GM18907 (cell line): ENCODE data around the gene SYT15.
"Not testable (repeated sequence)": the region's sequence is repeated elsewhere in the genome, so short reads cannot be mapped to it uniquely, and the experiment has no call there.

ENCODE experiments used
- ATAC-seq: cut with Tn5 transposase; IDR thresholded peaks from one replicate; pipeline ENCODE4 v1.9.1; 2021; ENCODE audit warnings: mild to moderate bottlenecking, moderate library complexity; ENCODE audit not compliant: unreplicated experiment

SYT15 gene

DNA sequence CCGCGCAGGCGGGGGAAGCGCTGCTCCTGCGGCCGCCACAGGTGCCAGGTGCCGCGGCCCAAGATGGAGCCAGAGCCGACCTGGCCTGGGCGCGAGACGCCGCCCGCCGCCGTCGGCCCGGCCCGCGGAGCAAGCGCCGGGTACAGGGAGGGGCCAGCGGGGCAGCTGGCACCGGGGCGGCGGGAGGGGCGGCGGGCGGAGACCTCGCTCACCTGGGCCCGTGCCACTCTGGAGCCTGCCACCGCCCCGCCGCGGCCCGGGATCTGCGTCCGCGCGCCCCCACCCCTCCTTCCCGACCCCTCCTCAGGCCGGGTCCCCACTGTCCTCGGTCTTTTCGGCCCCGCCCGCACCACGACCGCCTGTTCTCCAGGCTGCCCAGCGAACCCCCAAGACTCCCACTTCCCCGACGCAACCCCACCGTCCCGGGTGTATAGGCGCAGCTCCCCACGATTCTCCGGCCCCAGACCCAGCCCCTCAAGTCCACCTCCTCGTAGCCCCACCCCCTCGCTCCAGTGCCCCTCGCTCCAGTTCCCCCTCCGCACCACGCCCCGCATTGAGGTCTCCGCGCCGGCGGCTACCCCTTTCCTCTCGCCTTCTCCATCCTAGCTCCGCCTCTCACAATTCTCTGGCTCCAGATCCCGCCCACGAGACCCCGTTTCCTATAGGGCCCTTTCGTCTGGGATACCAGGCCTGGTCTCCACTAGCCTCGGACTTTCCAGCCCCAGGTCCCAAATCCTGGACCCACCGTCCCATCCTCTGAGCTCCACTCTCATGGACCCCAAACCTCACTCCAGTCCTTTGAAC lies 22.2 kb upstream of the SYT15 start, which contains the start of gene GPRIN2:
TSS of gene GPRIN2 (minus strand) at position 144 of the 804 bp plus-strand sequence. CDS start 5,922 bp downstream, outside the sequence.
- ATAC-seq = no peak

- ATAC-seq = no peak
Observed at GRCh38 chr10:46557319-46558121, 21.4 kb upstream of the SYT15 start.

DNA sequence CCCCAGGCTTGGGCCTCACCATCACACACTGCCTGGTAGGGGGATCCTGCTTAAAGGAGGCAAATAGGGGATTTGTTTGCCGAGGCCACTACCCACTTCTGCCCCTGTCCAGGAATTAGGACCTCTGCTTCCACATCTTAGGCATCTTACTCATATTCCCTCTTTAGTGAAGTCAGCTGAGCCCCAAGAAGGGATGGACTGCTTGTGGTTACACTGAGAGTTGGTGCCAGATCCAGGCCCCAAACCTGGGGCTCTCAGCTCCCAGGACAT lies 20.9 kb upstream of the SYT15 start:
- ATAC-seq = no peak

DNA sequence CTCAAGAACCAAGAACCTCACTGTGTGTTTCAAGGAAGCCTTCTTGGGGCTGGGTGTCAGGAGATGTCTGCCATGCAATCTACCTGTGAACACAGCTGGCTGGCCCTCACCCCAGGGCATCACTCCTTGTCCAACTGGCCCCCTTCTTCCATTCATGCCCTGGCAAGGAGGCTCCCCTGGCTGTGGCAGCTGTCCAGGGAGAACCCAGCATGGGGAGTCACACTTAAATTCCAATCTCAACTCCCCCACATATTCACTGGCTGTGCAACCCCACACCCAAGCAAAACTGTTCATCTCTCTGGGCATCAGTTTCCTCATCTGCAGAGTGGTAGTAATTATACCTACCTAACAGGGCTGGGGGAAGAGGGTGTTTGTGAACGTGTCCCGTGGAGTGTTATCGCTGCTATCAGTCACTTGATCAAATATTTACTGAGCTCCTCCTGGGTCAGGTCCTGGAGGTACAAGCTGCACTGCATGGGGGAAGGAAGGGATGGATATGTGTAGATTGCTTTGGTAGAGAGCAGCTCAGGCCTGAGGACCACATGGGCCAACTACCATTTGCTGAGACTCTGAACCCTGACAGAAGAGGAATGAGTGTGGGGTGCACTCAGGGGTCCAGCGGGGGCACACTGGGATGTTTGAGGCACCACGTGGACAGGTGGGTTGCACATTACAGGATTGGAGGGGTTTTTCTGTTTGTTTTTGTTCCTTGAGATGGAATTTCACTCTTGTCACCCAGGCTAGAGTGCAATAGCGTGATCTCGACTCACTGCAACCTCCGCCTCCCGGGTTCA lies 20.3 kb upstream of the SYT15 start:
- ATAC-seq = no peak

DNA sequence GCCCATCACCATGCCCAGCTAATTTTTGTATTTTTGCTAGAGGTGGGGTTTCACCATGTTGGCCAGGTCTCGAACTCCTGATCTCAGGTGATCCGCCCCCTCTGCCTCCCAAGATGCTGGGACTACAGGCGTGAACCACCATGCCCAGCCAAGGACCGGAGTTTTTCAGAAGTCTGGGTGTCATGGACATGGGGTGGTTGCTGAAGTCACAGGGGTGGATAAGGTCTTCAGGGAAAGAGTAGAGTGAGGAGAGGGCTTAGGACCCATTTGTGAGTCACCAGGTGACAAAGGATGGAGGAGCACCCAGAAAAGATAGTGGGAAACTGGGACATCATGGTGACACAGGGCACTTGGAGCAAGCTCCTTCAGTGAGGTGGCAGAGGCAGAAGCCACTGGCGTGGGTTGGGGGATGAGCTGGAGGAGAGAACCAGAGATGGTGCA lies 19.7 kb upstream of the SYT15 start:
- ATAC-seq = no peak

DNA sequence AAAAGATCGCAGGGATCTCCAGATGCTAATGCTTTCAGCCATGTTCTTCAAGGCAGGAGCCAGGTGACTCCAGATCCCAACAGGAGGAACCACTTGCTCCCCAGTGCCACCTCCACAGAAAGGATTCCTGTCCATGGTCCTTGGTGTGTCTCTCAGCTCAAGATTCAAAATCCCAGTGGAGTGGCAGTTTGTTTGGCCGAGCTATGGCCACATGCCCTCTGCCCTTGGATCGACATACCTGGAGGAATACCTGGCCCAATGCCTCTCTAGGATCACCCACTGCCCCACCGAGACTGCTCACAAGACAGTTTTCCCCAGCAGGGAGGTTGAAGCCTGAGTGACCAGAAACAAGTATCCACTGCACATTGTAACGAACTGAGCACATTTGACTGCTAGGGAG lies 18.5 kb upstream of the SYT15 start:
- ATAC-seq = no peak

- no peak for ATAC-seq
Observed at GRCh38 chr10:46560952-46561351, 18.0 kb upstream of the SYT15 start.

GRCh38 chr10:46565591-46566332 lies 13.2 kb upstream of the SYT15 start:
- ATAC-seq = peak; percentile 84

GRCh38 chr10:46567151-46567550 lies 11.8 kb upstream of the SYT15 start:
- ATAC-seq = not testable (repeated sequence)

GRCh38 chr10:46570655-46571054 lies 8.3 kb upstream of the SYT15 start:
- ATAC-seq = not testable (repeated sequence)

DNA sequence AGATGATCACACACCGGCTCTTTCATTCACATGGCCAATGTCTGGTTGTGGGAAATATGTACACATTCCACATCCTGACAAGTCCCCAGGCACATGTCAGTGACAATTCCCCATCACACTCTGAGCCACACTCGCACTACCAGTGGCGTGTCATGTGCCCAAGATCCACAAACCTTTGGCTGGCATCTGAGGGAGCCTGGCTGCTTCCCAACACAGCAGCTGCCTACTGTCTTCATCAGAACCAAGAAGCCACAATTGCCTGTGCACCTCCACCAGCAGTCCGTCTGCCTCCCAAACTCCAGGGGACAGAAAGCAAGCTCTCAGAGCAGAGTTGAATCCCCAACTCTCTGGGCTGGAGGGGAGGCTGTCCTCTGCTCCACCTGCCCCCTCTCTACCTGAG lies 6.2 kb upstream of the SYT15 start:
- ATAC-seq = not testable (repeated sequence)

DNA sequence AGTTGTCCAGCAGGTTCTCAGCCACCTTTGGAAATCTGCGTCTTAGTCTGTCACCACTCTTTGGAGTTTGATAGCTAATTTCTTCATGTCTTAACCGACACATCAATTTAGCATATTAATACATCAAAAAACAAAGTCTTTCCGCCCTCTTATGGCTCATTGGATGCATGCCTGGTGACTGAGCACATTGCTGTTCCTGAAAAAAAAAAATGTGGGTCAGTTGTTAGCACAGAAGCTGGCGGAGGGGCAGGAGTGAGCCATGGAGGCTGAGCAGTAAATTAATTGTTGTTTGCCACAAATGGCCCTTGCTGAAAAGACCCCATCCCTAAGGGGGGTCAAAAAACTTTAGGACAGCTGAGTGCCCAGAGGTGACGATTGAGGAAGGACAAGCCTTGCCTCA lies 5.6 kb upstream of the SYT15 start:
- ATAC-seq = not testable (repeated sequence)

DNA sequence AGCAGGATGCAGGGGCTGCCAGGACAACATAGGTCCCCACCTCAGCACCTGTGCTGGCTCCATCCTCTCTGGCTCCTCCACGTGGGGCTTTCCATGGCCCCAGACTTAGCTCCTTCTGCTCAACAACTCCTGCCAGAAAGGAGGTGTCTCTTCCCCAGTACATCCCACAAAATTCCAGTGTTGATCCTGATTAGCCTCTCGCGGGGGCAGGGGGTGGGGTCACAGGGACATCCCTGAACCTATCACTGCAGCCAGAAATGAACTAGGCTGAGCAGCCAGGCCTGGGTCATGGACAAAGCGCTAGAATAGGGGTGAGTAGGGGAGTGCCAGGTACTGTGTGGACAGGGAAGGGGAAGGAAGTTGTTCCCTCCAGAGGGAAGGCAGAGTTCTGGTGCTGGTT lies 5.0 kb upstream of the SYT15 start:
- ATAC-seq = not testable (repeated sequence)

DNA sequence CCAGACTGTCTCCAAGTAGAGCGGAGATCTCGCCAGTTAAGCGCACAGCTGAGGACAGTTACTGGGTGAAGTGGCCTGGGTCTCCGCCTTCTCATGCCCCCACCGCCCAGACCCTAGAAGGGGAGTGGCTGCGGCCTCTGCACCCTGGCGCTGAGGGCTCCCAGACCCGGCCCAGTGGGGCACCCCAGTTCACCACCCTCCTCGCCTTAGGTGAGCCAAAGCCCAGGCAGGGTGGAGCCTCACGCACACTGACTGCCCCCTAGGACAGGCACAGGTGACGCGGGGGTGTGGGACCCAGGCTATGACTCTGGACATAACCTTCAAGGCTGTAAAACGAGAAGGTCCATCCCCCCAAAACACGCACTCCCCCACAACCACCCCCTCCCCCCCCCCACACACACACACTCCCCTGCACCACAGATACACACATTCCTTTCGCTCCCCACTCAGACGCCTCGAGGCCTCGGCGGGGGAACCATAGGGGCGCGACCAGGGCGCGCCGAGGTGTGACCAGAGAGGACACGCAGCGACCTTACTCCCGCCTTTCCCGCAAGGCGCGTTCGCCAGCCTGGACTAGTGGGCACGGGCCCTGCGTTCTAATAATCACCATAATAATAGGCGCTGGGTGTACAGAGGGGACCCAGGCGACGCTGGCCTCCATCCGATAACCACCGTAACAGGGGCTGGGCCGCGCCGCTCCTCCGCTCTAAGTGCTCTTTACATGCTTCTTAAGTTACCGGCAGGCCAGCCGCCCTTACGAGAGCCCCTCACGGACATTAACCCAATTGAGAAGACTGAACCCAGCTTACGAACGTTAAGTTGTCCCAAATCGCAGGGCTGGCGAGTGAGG lies 1.1 kb upstream of the SYT15 start:
- ATAC-seq = not testable (repeated sequence)

DNA sequence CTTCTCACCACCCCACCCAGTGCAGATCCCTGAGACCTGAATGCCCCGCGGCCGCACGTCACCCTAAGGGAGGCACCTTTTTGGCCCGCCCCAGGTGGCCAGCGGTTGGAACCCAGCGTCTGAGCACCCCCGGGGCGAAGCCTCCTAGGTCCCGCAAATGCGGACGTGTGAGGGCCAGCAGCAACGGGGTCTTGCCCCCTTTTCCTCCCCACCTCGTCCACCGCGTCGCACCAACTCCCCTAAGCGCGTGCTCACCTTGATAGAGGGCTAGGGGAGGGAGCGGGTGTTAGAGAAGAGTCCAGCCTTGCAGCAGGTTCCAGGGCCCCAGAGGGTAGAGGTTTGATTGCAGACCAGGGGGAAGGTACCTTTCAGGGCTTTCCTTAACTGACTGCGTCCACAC lies 450 bp downstream of the SYT15 start:
- ATAC-seq = not testable (repeated sequence)

- ATAC-seq = not testable (repeated sequence)
Observed at GRCh38 chr10:46581997-46582396, 3.1 kb downstream of the SYT15 start.

DNA sequence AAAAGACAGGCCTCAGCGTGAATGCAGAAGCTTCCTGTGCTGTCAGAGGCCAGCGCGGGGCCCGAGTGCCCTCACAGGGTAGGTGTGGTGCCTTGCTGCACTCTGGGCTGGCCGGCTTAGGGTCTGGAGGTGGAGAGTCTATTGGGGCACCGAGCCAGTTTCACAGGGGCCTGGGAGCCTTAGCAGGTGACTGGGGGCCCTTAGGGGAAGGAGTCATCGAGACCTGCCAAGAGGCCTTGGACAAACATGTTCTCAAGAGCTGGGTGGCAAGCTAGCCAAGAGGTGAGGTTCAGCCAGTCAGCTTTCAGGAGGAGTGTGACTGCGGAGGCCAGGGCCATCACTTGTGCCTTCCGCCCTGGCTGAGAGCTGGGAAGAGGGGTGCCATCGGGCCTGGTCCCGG lies 3.6 kb downstream of the SYT15 start:
- not testable (repeated sequence) for ATAC-seq

DNA sequence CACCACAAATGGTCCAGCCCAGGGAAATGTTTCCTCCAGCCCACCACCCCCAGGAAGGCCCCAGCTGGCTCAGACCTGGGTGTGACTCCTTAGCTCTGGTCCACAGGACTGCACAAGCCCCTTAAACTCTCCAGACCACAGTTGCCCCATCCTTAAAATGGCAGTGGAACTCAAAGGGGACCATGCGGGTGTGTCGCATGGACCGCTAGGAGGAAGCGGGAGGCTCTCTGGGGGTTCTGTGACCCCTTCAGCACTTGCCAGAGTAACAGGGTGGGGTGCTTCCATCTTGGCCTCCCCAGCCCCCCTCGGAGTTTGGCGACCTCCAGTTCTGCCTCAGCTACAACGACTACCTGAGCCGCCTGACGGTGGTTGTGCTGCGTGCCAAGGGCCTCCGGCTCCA lies 5.3 kb downstream of the SYT15 start:
- not testable (repeated sequence) for ATAC-seq

DNA sequence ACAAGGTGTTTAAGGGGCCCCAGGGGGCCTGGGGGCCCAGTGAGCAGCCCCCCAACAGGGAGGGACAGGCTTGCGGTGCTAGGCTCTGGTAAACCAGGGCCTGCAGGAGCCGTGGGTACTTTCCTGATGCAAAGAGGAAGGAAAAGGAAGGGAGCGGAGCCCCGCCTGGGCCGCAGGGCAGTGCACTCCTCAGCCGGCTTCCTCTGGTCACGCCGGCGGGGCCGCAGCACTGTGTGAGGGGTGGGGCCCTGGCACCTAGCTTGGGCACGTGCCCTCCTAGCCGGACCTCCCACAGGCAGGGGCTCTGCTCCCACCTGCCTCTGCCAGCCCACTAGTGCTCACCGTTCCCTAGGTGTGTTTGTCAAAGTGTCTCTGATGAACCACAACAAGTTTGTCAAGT lies 6.3 kb downstream of the SYT15 start:
- ATAC-seq = not testable (repeated sequence)

DNA sequence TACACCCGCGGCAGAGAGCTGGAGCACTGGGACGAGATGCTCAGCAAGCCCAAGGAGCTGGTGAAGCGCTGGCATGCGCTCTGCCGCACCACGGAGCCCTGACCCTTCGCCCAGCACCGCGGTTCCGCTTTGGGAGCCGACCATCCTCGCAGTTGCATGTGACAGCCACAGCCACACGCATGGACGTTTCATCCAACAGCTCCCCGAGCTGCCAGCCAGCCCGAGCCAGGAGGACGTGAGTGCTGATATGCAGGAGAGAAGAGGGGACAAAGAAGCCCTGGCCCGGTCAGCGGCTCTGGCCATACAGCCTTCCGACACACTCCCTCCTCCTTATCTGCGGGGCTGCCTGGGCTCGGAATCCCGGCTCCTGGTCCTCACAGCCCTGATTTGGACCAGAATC lies 8.6 kb downstream of the SYT15 start:
- ATAC-seq = not testable (repeated sequence)
